Measurements from ENCODE around the gene ARID5B. TPM values are rescaled to one million over a fixed set of nuclear protein-coding genes. Genes with fewer than 3 reads are reported as not detected.

ARID5B gene
- total and polyA plus RNA-seq, 2 donors (not counting 1 experiment from before 2014, with no cell fraction given): 22.4 to 237 TPM

DNA sequence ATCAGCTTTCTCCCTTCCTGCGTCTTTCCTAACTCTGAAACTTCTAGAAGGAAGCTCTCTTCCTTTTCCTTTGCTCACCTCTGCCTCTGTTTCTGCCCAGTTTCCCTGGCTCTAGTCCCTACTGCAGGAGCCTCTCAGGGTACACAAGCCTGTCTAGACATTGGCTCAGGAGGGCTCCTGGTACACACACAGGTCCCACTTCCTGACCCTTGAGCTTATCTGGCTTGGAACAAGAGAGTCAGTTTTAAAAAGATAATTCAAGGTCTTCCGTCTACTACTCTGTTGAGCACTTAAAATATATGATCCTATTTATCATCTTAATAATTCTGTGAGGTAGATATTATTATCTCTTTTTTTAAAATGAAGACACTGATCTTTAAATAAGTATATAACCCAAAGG lies 226.5 kb downstream of the ARID5B start:
- Histone ChIP-seq H3K36me3 (replicated peaks in 1 of 2; ENCODE audit: control extremely low read depth in 1 of 2, control insufficient read depth in 1 of 2, extremely low read depth in 1 of 2, insufficient read depth in 2 of 2, low read length in 1 of 2) (no peaks in the 10 kb centered on the region), H3K27ac (ENCODE audit: low read length in 2 of 2) (no peak overlapping the region), H3K27me3 (replicated peaks in 1 of 4; ENCODE audit: control extremely low read depth in 1 of 4, control insufficient read depth in 3 of 4, insufficient read depth in 4 of 4, low read length in 3 of 4) (no peaks in the 10 kb centered on the region), H3K79me2 (ENCODE audit: control insufficient read depth, insufficient read depth, low read length) (no peaks in the 10 kb centered on the region), H4K20me1 (ENCODE audit: control insufficient read depth, insufficient read depth, low read length, poor library complexity, severe bottlenecking) (no peaks in the 10 kb centered on the region), H2AFZ (ENCODE audit: insufficient read depth, low read depth, low read length, poor library complexity, severe bottlenecking) (no peak overlapping the region), H3K4me3 (ENCODE audit: control extremely low read depth in 1 of 5, extremely low read depth in 1 of 5, insufficient read depth in 1 of 5, low read depth in 2 of 5, low read length in 4 of 5) (no peak overlapping the region), H3K4me2 (replicated peaks; ENCODE audit: low read depth, low read length, poor library complexity, severe bottlenecking) (no peak overlapping the region), H3K9me3 (ENCODE audit: control extremely low read depth in 1 of 3, control insufficient read depth in 2 of 3, insufficient read depth in 1 of 3, low read length in 2 of 3) (peaks cover 0 to 13% (median 12%) of the 10 kb centered on the region in 3 donors), H3K4me1 (ENCODE audit: control insufficient read depth in 2 of 2, insufficient read depth in 2 of 2, low read length in 2 of 2) (peaks cover 0 to 4% of the 10 kb centered on the region in 2 donors), H3K9ac (ENCODE audit: low read length) (no peak overlapping the region)
- DNase-seq: no peak
- POLR2A ChIA-PET: no interaction called here
- H3K4me1 Mint-ChIP-seq: no peaks in the 10 kb centered on the region
- ATAC-seq (ENCODE audit: low read depth): no peak
- intact Hi-C loops (cut with micrococcal nuclease): no loop called here
- CTCF ChIA-PET: interaction anchor here (0.6 to 1.5 kb wide), 4 partner anchors 12 to 395 kb away, joined by 3 read pairs; no protein-coding TSS in a partner anchor
- TF ChIP-seq, protein P1, sequence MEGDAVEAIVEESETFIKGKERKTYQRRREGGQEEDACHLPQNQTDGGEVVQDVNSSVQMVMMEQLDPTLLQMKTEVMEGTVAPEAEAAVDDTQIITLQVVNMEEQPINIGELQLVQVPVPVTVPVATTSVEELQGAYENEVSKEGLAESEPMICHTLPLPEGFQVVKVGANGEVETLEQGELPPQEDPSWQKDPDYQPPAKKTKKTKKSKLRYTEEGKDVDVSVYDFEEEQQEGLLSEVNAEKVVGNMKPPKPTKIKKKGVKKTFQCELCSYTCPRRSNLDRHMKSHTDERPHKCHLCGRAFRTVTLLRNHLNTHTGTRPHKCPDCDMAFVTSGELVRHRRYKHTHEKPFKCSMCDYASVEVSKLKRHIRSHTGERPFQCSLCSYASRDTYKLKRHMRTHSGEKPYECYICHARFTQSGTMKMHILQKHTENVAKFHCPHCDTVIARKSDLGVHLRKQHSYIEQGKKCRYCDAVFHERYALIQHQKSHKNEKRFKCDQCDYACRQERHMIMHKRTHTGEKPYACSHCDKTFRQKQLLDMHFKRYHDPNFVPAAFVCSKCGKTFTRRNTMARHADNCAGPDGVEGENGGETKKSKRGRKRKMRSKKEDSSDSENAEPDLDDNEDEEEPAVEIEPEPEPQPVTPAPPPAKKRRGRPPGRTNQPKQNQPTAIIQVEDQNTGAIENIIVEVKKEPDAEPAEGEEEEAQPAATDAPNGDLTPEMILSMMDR (IDR thresholded peaks at IDR 0.05): no peak
- no peak for TF ChIP-seq EZH2 (IDR thresholded peaks at IDR 0.05; ENCODE audit: borderline replicate concordance, insufficient read depth, low read depth, low read length, poor library complexity, severe bottlenecking)
- H3K27ac Mint-ChIP-seq: no peak overlapping the region
- WGBS (ENCODE audit: insufficient coverage): 100% methylated on average over 1 of the region's 2 CpGs
- no peak overlapping the region for H3K4me3 Mint-ChIP-seq
- H3K27me3 Mint-ChIP-seq: no peaks in the 10 kb centered on the region
- H3K9me3 Mint-ChIP-seq (ENCODE audit: insufficient read depth): peaks cover 2% of the 10 kb centered on the region

DNA sequence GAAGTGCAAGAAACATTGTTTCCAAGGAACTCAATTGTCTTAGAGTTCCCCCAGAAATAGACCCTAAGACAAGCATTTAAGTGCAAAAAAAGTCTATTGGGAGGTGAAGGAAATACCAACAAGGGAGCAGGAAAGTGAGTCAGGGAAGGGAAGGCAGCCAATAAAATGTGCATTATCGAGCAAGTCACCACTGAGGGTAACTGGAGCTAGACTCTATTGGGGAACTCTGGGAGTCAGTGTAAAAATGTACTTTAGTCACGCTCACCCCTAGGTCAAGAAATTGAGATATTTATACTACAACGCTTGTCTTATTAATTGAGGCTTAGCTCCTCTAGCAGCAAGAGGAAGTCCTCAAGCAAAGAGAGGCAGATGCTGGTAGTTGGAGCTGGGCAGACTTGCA lies 229.4 kb downstream of the ARID5B start:
- POLR2A ChIA-PET: no interaction called here
- 70% methylated on average over 2 of the region's 3 CpGs for WGBS (ENCODE audit: insufficient coverage)
- H3K9me3 ChIP-seq (ENCODE audit: control extremely low read depth in 1 of 3, control insufficient read depth in 2 of 3, insufficient read depth in 1 of 3, low read length in 2 of 3): peaks cover 0 to 12% (median 4%) of the 10 kb centered on the region in 3 donors
- H3K4me3 Mint-ChIP-seq: no peak overlapping the region
- DNase-seq (no peak), ATAC-seq (ENCODE audit: low read depth) (no peak)
- H3K4me1 Mint-ChIP-seq: no peaks in the 10 kb centered on the region
- H3K9me3 Mint-ChIP-seq (ENCODE audit: insufficient read depth): peaks cover 8% of the 10 kb centered on the region
- no peak overlapping the region for H2AFZ ChIP-seq (ENCODE audit: insufficient read depth, low read depth, low read length, poor library complexity, severe bottlenecking)
- H3K4me2 ChIP-seq (replicated peaks; ENCODE audit: low read depth, low read length, poor library complexity, severe bottlenecking): no peak overlapping the region
- H3K27ac ChIP-seq (ENCODE audit: low read length in 2 of 2): no peak overlapping the region
- no peak overlapping the region for H3K27ac Mint-ChIP-seq
- no peaks in the 10 kb centered on the region for H3K27me3 ChIP-seq (replicated peaks in 1 of 4; ENCODE audit: control extremely low read depth in 1 of 4, control insufficient read depth in 3 of 4, insufficient read depth in 4 of 4, low read length in 3 of 4)
- no peaks in the 10 kb centered on the region for H3K79me2 ChIP-seq (ENCODE audit: control insufficient read depth, insufficient read depth, low read length)
- CTCF ChIA-PET: no interaction called here
- intact Hi-C loops (cut with micrococcal nuclease): no loop called here
- H3K4me3 ChIP-seq (ENCODE audit: control extremely low read depth in 1 of 5, extremely low read depth in 1 of 5, insufficient read depth in 1 of 5, low read depth in 2 of 5, low read length in 4 of 5): no peak overlapping the region
- H4K20me1 ChIP-seq (ENCODE audit: control insufficient read depth, insufficient read depth, low read length, poor library complexity, severe bottlenecking): no peaks in the 10 kb centered on the region
- H3K4me1 ChIP-seq (ENCODE audit: control insufficient read depth in 2 of 2, insufficient read depth in 2 of 2, low read length in 2 of 2): peaks cover 0 to 4% of the 10 kb centered on the region in 2 donors
- H3K9ac ChIP-seq (ENCODE audit: low read length): no peak overlapping the region
- H3K27me3 Mint-ChIP-seq: no peaks in the 10 kb centered on the region
- no peak for TF ChIP-seq EZH2 (IDR thresholded peaks at IDR 0.05; ENCODE audit: borderline replicate concordance, insufficient read depth, low read depth, low read length, poor library complexity, severe bottlenecking)
- TF ChIP-seq, protein P1 (IDR thresholded peaks at IDR 0.05): no peak
- H3K36me3 ChIP-seq (replicated peaks in 1 of 2; ENCODE audit: control extremely low read depth in 1 of 2, control insufficient read depth in 1 of 2, extremely low read depth in 1 of 2, insufficient read depth in 2 of 2, low read length in 1 of 2): no peaks in the 10 kb centered on the region

All from B cell (primary cell).